A549 treated with RU486 at 1 μM for 4 hours (cell line): ENCODE measurements around the gene NAB2. TPM values are rescaled to one million over a fixed set of nuclear protein-coding genes. Genes with fewer than 3 reads are reported as not detected.

ENCODE experiments used
- total RNA-seq: library from RNA; stranded (reverse); fragments of 200-300 nt; extraction: Qiagen RNA extraction; gene quantifications from 5 replicates; pipeline ENCODE4 v1.2.3, GENCODE V29; 2022; ENCODE audit warnings: low read depth

NAB2 gene, protein sequence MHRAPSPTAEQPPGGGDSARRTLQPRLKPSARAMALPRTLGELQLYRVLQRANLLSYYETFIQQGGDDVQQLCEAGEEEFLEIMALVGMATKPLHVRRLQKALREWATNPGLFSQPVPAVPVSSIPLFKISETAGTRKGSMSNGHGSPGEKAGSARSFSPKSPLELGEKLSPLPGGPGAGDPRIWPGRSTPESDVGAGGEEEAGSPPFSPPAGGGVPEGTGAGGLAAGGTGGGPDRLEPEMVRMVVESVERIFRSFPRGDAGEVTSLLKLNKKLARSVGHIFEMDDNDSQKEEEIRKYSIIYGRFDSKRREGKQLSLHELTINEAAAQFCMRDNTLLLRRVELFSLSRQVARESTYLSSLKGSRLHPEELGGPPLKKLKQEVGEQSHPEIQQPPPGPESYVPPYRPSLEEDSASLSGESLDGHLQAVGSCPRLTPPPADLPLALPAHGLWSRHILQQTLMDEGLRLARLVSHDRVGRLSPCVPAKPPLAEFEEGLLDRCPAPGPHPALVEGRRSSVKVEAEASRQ
- total RNA-seq: 16.4 to 18.9 TPM (median 18.4 TPM) in 5 replicates

DNA sequence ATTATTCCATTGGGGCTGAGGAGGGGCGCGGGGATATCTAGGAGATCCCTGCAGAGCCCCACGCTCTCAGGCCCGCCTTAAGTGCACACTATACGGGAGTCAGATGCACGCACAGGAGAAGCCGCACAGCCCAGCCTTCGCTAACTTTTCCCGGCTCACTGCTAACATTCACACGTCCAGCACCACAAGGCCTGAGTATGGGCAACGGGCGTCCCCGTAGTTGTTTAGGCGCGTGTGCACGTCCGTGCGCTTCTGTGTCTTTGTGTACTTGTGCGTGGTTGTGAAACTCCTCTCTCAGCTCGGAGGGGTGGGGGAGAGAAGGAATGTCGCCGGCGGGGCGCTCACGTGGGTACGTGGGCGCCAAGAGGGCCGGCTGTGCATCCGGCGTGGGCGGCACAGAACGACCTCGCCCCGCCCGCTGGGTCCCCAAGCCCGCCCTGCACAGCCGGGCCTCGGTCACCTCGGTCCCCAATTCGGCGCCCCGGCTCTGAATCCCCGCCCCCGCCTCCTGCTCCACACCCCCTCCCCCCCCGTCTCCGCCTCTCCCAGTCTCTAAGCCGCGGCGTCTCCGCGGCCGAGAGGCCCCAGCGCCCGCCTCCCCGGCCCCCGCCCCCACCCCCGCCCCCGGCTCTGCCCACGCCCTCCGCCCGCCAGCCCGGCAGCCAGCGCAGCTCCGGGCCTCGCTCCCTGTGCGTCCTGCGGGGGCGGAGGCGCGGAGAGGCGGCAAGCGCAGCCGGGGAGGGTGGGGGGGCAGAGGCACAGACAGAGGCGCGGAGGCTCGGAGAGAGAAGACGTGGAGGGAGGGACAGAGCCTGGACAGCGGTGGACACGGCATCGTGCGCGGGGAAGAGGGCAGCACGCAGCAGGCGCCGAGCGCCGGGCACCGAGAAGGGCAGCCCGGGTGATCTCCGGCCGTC lies at the start of gene NAB2:
Gene NAB2, plus strand, starts transcription at position 761 of the 917 bp plus-strand sequence. CDS start 158 bp downstream, outside the sequence.

DNA sequence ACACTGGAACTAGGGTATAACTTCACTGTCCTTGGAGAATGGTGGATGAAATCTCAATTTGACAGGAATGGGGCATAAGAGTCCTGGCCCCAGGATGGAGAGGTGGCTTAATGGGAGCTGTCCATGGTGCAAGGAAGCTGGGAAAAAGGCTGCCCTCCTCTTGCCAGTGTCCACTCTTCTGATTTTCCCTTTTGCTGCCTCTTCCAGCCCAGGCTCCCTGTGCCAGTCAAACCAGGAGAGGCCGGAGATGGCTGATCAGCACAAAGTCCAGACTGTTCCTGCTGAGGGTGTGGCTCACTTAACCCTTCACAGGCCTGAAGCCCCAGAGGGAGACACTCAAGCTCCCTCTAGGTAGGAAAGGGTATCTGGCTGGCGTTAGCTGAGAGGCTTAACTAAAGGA lies 39.0 kb upstream of the NAB2 start, which contains the start of gene MYO1A:
Gene MYO1A, minus strand, starts transcription at position 240 of the 400 bp plus-strand sequence. CDS start 1,806 bp downstream, outside the sequence.

DNA sequence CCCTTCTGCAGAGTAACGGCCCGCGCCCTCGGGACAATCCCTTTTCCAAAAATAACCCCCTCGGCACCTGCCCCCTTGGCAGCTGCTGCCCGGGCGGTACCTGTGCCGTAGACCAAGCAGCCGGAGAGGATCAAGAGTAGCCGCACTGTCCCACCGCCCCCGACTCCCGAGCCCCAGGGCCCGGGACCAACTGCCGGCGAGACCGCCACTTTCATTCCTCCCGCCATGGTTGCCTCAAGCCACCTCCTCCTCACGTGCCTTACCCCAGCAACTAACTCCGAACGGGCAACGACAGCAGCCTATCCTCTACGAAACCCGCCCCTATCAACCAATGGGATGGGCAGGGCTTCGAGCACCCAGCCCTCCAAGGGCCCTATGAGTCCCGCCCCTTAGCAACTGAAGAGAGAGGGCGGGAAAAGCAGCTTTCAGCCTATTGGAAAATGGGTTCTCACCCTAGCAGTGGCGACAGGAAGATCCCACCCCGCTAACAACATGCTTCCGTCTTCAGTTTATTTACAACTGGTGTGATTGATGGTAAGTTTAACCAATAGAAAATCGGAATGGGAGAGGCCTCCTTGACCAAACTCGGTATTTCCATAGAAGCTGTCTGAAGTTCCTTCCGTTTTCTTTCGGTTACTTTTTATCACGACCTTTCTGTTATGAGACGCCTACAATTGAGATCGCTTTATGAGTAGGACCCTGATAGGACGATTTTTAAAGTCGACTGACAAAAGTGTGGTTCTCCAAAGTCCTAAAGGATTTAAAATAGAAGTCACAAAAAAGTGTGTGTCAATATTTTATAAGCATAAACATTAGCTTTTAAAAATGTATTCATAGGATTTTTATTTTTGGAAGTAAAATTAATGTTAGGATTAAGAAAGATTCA lies 10.2 kb upstream of the NAB2 start, which contains the start of gene NEMP1:
Gene NEMP1, minus strand, starts transcription at position 273 of the 886 bp plus-strand sequence. Its CDS starts 46 bp downstream, at position 227.

DNA sequence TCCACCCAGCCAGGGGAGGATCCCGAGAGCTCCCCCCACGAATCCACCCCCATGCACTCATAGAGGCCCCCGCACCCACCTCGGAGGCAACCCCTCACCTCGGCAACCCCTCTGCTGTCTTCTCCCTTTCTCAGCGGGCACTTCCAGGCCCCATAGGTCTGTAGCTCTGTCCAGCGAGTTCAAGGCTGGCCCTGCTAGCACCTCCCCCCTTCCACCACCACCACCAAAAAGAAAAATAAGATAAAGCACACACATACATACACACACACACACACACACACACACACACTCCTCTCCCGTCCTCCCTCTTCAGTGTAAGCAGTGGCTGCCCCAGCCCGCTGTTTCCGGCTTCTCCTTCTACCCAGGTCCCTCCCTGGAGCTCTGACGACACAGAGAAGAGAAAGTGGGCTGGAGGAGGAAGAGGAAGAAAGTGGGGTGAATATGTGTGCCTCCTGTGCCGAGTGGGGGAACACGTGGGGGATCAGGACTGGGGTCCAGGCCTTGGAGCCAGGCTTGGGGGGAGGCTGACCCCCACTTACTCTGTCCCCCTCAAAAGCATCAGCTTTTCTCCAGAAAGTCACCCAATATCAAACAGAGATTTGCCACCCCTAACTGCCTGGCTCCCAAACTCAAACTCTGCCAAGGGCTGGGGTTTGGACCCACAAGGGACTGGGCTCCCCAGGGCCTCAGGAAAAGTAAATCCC lies 22.3 kb downstream of the NAB2 start, which contains the start of gene STAT6:
Gene STAT6, minus strand, starts transcription at position 332 of the 704 bp plus-strand sequence. CDS start 3,084 bp downstream, outside the sequence.

DNA sequence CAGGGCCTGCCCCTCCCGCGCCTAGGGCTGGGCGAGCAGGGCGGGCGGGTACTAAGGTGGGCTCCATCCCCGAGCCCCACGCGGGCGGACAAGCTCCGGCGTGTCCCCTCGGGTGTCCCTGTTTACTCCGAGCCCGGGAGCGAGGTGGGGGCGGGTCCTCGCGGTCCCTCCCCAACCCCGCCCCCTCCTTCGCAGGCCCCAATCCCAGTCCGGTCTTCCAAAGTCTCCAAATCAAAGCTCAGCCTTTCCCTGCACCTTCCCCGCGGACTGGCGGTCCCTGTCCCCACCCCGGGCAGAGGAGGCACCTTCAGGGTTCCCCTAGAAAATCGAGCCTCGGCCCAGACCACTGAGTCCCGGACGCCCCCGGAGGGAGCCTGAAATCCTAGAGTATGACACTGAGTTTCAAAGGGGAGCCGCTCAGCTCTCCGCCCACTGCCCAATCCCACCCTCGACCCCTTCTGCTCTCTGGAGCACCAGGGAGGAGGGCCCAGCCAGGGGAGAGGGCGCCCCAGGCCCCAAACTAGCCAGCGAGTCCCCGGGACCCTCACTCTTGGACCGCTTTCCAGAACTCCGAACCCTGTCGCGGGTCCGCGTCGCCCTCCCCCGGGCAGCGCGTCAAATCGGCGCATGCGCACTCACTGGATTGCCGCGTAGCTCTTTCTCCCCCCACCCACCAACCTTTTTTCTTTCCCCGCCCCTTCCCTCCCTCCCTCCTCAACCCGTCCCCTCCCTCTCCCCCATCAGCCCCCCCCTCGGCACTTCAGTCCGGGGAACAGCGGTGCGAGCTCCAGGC lies 39.0 kb downstream of the NAB2 start, which contains the start of gene LRP1:
Gene LRP1, plus strand, starts transcription at position 758 of the 793 bp plus-strand sequence. CDS start 482 bp downstream, outside the sequence.

Other genes with a start within 250 kb of the NAB2 start
- gene SDR9C7, start 154.7 kb upstream of the NAB2 start, total RNA-seq: not detected in 5 replicates
- gene RDH16, start 131.5 kb upstream of the NAB2 start, total RNA-seq: 0.07 to 0.10 TPM (median 0.09 TPM) in 5 replicates
- 4.4 to 6.0 TPM (median 5.7 TPM) in 5 replicates for gene ZBTB39, start 82.6 kb upstream of the NAB2 start, total RNA-seq
- 0.20 TPM in 1 of 5 replicates, not detected in the others for gene TAC3, start 72.6 kb upstream of the NAB2 start, total RNA-seq
- gene MYO1A, start 39.0 kb upstream of the NAB2 start, total RNA-seq: 0.07 to 0.38 TPM (median 0.17 TPM) in 3 of 5 replicates, not detected in the others
- 10.4 to 18.6 TPM (median 15.8 TPM) in 5 replicates for gene NEMP1, start 10.3 kb upstream of the NAB2 start, total RNA-seq
- gene STAT6, start 22.2 kb downstream of the NAB2 start, total RNA-seq: 36.7 to 55.0 TPM (median 49.2 TPM) in 5 replicates
- gene LRP1, start 39.4 kb downstream of the NAB2 start, total RNA-seq: 16.3 to 22.4 TPM (median 19.3 TPM) in 5 replicates
- gene LRP1-AS, start 58.5 kb downstream of the NAB2 start, total RNA-seq: not detected in 5 replicates
- 3.9 to 6.8 TPM (median 5.6 TPM) in 5 replicates for gene NXPH4, start 127.7 kb downstream of the NAB2 start, total RNA-seq
- 129 to 134 TPM (median 130 TPM) in 5 replicates for gene SHMT2, start 140.6 kb downstream of the NAB2 start, total RNA-seq
- gene STAC3, start 162.1 kb downstream of the NAB2 start, total RNA-seq: 0.26 to 0.50 TPM (median 0.30 TPM) in 5 replicates